Mesendoderm (in vitro differentiated cells): Measurements from ENCODE around the gene INSR.

Experiments used
- DNase-seq: peaks from one replicate; pipeline ENCODE4 v3.0.0; 2013
- H2AK5ac ChIP-seq: 2 replicates; pipeline ENCODE4 v1.6.1; 2013; ENCODE audit warnings: low read length, inconsistent platforms
- H2BK120ac ChIP-seq: 2 replicates; pipeline ENCODE4 v1.6.1; 2013; ENCODE audit warnings: low read depth, mild to moderate bottlenecking, low read length, moderate library complexity, mixed read lengths
- H2BK15ac ChIP-seq: replicated peaks from 2 replicates; pipeline ENCODE4 v1.6.1; 2013; ENCODE audit warnings: low read depth, mild to moderate bottlenecking, moderate library complexity
- H2BK5ac ChIP-seq: 2 replicates; pipeline ENCODE4 v1.6.1; 2013; ENCODE audit warnings: low read length, inconsistent platforms
- H3K18ac ChIP-seq: 2 replicates; pipeline ENCODE4 v1.6.1; 2013; ENCODE audit warnings: mild to moderate bottlenecking, low read length, mixed read lengths
- H3K23ac ChIP-seq: one replicate; pipeline ENCODE4 v1.6.1; 2013; ENCODE audit warnings: low read length
- H3K27ac ChIP-seq: 2 replicates; pipeline ENCODE4 v1.5.1; 2013; ENCODE audit warnings: low read depth, mild to moderate bottlenecking, inconsistent platforms, low read length, moderate library complexity
- H3K27me3 ChIP-seq: 2 replicates; pipeline ENCODE4 v1.6.1; 2013; ENCODE audit warnings: low read length, control low read depth, mild to moderate bottlenecking, inconsistent platforms; ENCODE audit not compliant: insufficient read depth, poor library complexity
- H3K36me3 ChIP-seq: 2 replicates; pipeline ENCODE4 v1.6.1; 2013; ENCODE audit warnings: low read length, inconsistent platforms; ENCODE audit not compliant: control insufficient read depth, insufficient read depth
- H3K4ac ChIP-seq: one replicate; pipeline ENCODE4 v1.6.1; 2013; ENCODE audit warnings: low read depth, mild to moderate bottlenecking, low read length, moderate library complexity
- H3K4me1 ChIP-seq: 2 replicates; pipeline ENCODE4 v1.6.1; 2013; ENCODE audit warnings: low read depth, low read length, inconsistent platforms; ENCODE audit not compliant: control insufficient read depth
- H3K4me2 ChIP-seq: 2 replicates; pipeline ENCODE4 v1.6.1; 2013; ENCODE audit warnings: low read length
- H3K4me3 ChIP-seq: 2 replicates; pipeline ENCODE4 v1.5.1; 2013; ENCODE audit warnings: mild to moderate bottlenecking, low read length
- H3K56ac ChIP-seq: one replicate; pipeline ENCODE4 v1.6.1; 2013; ENCODE audit warnings: low read length
- H3K79me1 ChIP-seq: 2 replicates; pipeline ENCODE4 v1.6.1; 2013; ENCODE audit warnings: low read length, inconsistent platforms
- H3K79me2 ChIP-seq: 2 replicates; pipeline ENCODE4 v1.6.1; 2013; ENCODE audit warnings: mild to moderate bottlenecking, low read length; ENCODE audit not compliant: control insufficient read depth, insufficient read depth
- H3K9ac ChIP-seq: 2 replicates; pipeline ENCODE4 v1.6.1; 2013; ENCODE audit warnings: low read length, inconsistent platforms
- H4K5ac ChIP-seq: one replicate; pipeline ENCODE4 v1.6.1; 2013; ENCODE audit warnings: low read length
- H4K8ac ChIP-seq: one replicate; pipeline ENCODE4 v1.6.1; 2013; ENCODE audit warnings: low read depth, mild to moderate bottlenecking, control low read depth, low read length, moderate library complexity
- WGBS: extraction: QIAGEN DNeasy Blood & Tissue Kit; methylation state at CpG from one replicate; pipeline ENCODE4 v1.1.7; 2013; ENCODE audit warnings: low lambda C conversion rate, missing lambda C conversion rate; ENCODE audit not compliant: insufficient coverage; ENCODE audit errors: extremely low coverage; 5-methylcytosine and 5-hydroxymethylcytosine counted together

INSR gene

GRCh38 chr19:7292950-7293761 is 1.1 kb downstream of the INSR start:
- no peak overlapping the region for H4K5ac ChIP-seq
- H3K79me1 ChIP-seq = peaks cover 1% of the 10 kb centered on the region
- peak overlapping the region; percentile 56 for H3K4me2 ChIP-seq
- H3K9ac ChIP-seq = peak overlapping the region; percentile 67
- WGBS = no CpG with 5 or more reads among the region's 54 CpGs
- no peak overlapping the region for H3K27ac ChIP-seq
- no peaks in the 10 kb centered on the region for H3K36me3 ChIP-seq
- peak overlapping the region; percentile 51 for H3K4me3 ChIP-seq
- peak overlapping the region; percentile 82 for H3K18ac ChIP-seq
- no peak overlapping the region for H3K4ac ChIP-seq
- H3K79me2 ChIP-seq = no peaks in the 10 kb centered on the region
- no peak overlapping the region for H2BK120ac ChIP-seq
- no peaks in the 10 kb centered on the region for H3K4me1 ChIP-seq
- peak overlapping the region; percentile 79 for H3K56ac ChIP-seq
- H2BK5ac ChIP-seq = no peak overlapping the region
- no peak overlapping the region for H2AK5ac ChIP-seq
- DNase-seq = peak; percentile 12
- no peak overlapping the region for H2BK15ac ChIP-seq
- no peak overlapping the region for H3K23ac ChIP-seq
- no peak overlapping the region for H4K8ac ChIP-seq
- no peaks in the 10 kb centered on the region for H3K27me3 ChIP-seq

- no peak overlapping the region for H3K9ac ChIP-seq
- H3K4ac ChIP-seq = no peak overlapping the region
- H3K36me3 ChIP-seq = no peaks in the 10 kb centered on the region
- WGBS = no CpG with 5 or more reads among the region's 12 CpGs
- no peak overlapping the region for H3K18ac ChIP-seq
- H3K79me2 ChIP-seq = no peaks in the 10 kb centered on the region
- H2BK5ac ChIP-seq = no peak overlapping the region
- no peak for DNase-seq
- no peak overlapping the region for H3K27ac ChIP-seq
- no peaks in the 10 kb centered on the region for H3K27me3 ChIP-seq
- no peak overlapping the region for H3K4me2 ChIP-seq
- H4K5ac ChIP-seq = no peak overlapping the region
- no peak overlapping the region for H2BK15ac ChIP-seq
- H4K8ac ChIP-seq = no peak overlapping the region
- H2BK120ac ChIP-seq = no peak overlapping the region
- H3K4me3 ChIP-seq = no peak overlapping the region
- no peak overlapping the region for H2AK5ac ChIP-seq
- no peak overlapping the region for H3K23ac ChIP-seq
- peaks cover 1% of the 10 kb centered on the region for H3K79me1 ChIP-seq
- no peak overlapping the region for H3K56ac ChIP-seq
- H3K4me1 ChIP-seq = no peaks in the 10 kb centered on the region
Measured at GRCh38 chr19:7292352-7292949, 1.8 kb downstream of the INSR start.

GRCh38 chr19:7288977-7289376 is 5.2 kb downstream of the INSR start:
- no CpG with 5 or more reads among the region's 6 CpGs for WGBS
- no peaks in the 10 kb centered on the region for H3K79me2 ChIP-seq
- peaks cover 1% of the 10 kb centered on the region for H3K79me1 ChIP-seq
- H3K4ac ChIP-seq = no peak overlapping the region
- H3K27ac ChIP-seq = no peak overlapping the region
- no peak overlapping the region for H3K18ac ChIP-seq
- H2BK120ac ChIP-seq = no peak overlapping the region
- no peak overlapping the region for H3K23ac ChIP-seq
- no peak overlapping the region for H3K4me2 ChIP-seq
- no peak overlapping the region for H2BK5ac ChIP-seq
- no peak for DNase-seq
- no peak overlapping the region for H3K9ac ChIP-seq
- H2AK5ac ChIP-seq = no peak overlapping the region
- no peak overlapping the region for H4K5ac ChIP-seq
- H3K4me3 ChIP-seq = no peak overlapping the region
- no peaks in the 10 kb centered on the region for H3K27me3 ChIP-seq
- H3K36me3 ChIP-seq = no peaks in the 10 kb centered on the region
- no peak overlapping the region for H3K56ac ChIP-seq
- no peak overlapping the region for H2BK15ac ChIP-seq
- H3K4me1 ChIP-seq = no peaks in the 10 kb centered on the region
- no peak overlapping the region for H4K8ac ChIP-seq

GRCh38 chr19:7288131-7288530 is 6.1 kb downstream of the INSR start:
- no peaks in the 10 kb centered on the region for H3K79me2 ChIP-seq
- H3K4me3 ChIP-seq = no peak overlapping the region
- no peaks in the 10 kb centered on the region for H3K4me1 ChIP-seq
- no peak overlapping the region for H2BK5ac ChIP-seq
- no peaks in the 10 kb centered on the region for H3K27me3 ChIP-seq
- no peak overlapping the region for H3K4ac ChIP-seq
- H3K36me3 ChIP-seq = no peaks in the 10 kb centered on the region
- no peak overlapping the region for H3K27ac ChIP-seq
- no CpG with 5 or more reads among the region's 1 CpG for WGBS
- H2BK15ac ChIP-seq = no peak overlapping the region
- peaks cover under 1% of the 10 kb centered on the region for H3K79me1 ChIP-seq
- no peak overlapping the region for H2BK120ac ChIP-seq
- H3K56ac ChIP-seq = no peak overlapping the region
- H3K9ac ChIP-seq = no peak overlapping the region
- no peak overlapping the region for H4K8ac ChIP-seq
- no peak overlapping the region for H3K23ac ChIP-seq
- DNase-seq = no peak
- no peak overlapping the region for H3K4me2 ChIP-seq
- H2AK5ac ChIP-seq = no peak overlapping the region
- H4K5ac ChIP-seq = no peak overlapping the region
- no peak overlapping the region for H3K18ac ChIP-seq

GRCh38 chr19:7287722-7288121 is 6.5 kb downstream of the INSR start:
- Histone ChIP-seq H2BK5ac (no peak overlapping the region), H3K56ac (no peak overlapping the region), H4K5ac (no peak overlapping the region), H3K4me2 (no peak overlapping the region), H3K4me3 (no peak overlapping the region), H3K23ac (no peak overlapping the region), H4K8ac (no peak overlapping the region), H2BK15ac (no peak overlapping the region), H3K79me1 (no peaks in the 10 kb centered on the region), H3K27ac (no peak overlapping the region), H3K4ac (no peak overlapping the region), H3K79me2 (no peaks in the 10 kb centered on the region), H3K27me3 (no peaks in the 10 kb centered on the region), H3K36me3 (no peaks in the 10 kb centered on the region), H2BK120ac (no peak overlapping the region), H3K9ac (no peak overlapping the region), H3K18ac (no peak overlapping the region), H2AK5ac (no peak overlapping the region), H3K4me1 (no peaks in the 10 kb centered on the region)
- no CpG with 5 or more reads among the region's 10 CpGs for WGBS
- DNase-seq = no peak
